ENCODE data around the gene SOAT2. TPM values are rescaled to one million over a fixed set of nuclear protein-coding genes. Genes with fewer than 3 reads are reported as not detected.

The SOAT2 gene
- total and polyA plus RNA-seq, 2 donors (not counting 3 experiments of a cell fraction or from before 2014, with no cell fraction given), result not detected

DNA sequence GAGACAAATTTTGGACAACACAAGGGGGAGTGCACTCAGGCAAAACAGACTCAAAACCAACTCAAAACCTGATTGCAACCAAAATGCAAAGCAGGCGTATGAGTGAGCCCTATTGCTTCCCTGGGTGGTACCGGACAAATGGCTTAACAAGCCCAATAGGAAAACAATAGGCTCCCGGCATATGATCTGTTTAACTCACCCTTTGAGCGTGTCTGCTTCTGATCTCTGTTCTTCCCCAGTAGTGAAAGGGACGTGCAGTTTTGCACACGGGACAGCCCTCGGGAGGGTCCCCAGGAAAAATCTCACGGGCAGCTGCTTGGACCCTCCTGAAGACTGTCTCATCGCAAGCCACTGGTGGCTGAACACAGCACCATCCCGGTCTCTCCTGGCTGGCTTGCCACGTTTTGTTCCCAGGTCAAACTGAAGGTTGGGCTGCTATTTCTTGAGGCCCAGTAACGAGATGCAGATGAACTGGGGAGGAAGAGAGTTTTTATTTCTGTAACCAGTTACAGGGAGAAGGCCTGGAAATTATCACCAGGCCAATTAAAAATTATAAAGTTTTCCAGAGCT is 9.9 kb downstream of the SOAT2 start:
- CTCF ChIA-PET, result interaction anchor here (1.0 kb wide), 1 partner anchor 46 kb away, joined by 3 read pairs; no protein-coding TSS in a partner anchor
- no TSS peak for BruUV-seq (replicated peaks)
- FAIRE-seq, result no peak

More for the DNA sequence above, 9.9 kb downstream of the SOAT2 start:
- POLR2A ChIA-PET, result interaction anchor here (0.5 kb wide), 1 partner anchor 71 kb away, joined by 3 read pairs; no protein-coding TSS in a partner anchor
- no peaks in the 10 kb centered on the region for H3K36me3 ChIP-seq (ENCODE audit: control insufficient read depth in 2 of 2, extremely low read depth in 1 of 2, insufficient read depth in 2 of 2, low read length in 2 of 2)
- H3K4me2 ChIP-seq (ENCODE audit: insufficient read depth, low read length), result no peak overlapping the region
- H3K9me1 ChIP-seq (replicated peaks; ENCODE audit: control insufficient read depth, extremely low read depth, insufficient read depth, low read length), result no peaks in the 10 kb centered on the region
- no peak overlapping the region for H3K27ac ChIP-seq (ENCODE audit: insufficient read depth, low read depth, low read length)
- H3K4me1 ChIP-seq (ENCODE audit: control insufficient read depth, extremely low read depth, insufficient read depth, low read length), result no peaks in the 10 kb centered on the region
- no peak overlapping the region for H3K4me3 ChIP-seq (replicated peaks in 1 of 3; ENCODE audit: insufficient read depth in 1 of 3, low read depth in 1 of 3, low read length in 3 of 3)
- no peak for DNase-seq (ENCODE audit: low read depth, low spot score)
- intact Hi-C loops (cut with micrococcal nuclease), result no loop called here
- TF ChIP-seq, protein P1, sequence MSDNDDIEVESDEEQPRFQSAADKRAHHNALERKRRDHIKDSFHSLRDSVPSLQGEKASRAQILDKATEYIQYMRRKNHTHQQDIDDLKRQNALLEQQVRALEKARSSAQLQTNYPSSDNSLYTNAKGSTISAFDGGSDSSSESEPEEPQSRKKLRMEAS (IDR thresholded peaks at IDR 0.05; ENCODE audit: insufficient read depth, insufficient read length), result no peak
- no peak for TF ChIP-seq POLR2A (IDR thresholded peaks at IDR 0.05; ENCODE audit: low read depth, low read length)
- TF ChIP-seq FOS (IDR thresholded peaks at IDR 0.05; ENCODE audit: borderline replicate concordance, insufficient read depth, low read length), result no peak
- TF ChIP-seq POLR2AphosphoS5 (IDR thresholded peaks at IDR 0.05; ENCODE audit: insufficient read depth, low read depth, low read length), result no peak
- no peak for TF ChIP-seq EZH2 (IDR thresholded peaks at IDR 0.05; ENCODE audit: borderline replicate concordance, low read depth, low read length, severe bottlenecking)
- TF ChIP-seq CTCF (IDR thresholded peaks at IDR 0.05; ENCODE audit: extremely low read depth in 1 of 2, insufficient read depth in 1 of 2, low read depth in 1 of 2, low read length in 2 of 2), result no peak
- no peak for TF ChIP-seq JUN (IDR thresholded peaks at IDR 0.05; ENCODE audit: borderline replicate concordance, insufficient read depth, insufficient read length, low read depth)
- TF ChIP-seq MYC (IDR thresholded peaks at IDR 0.05; ENCODE audit: low read depth, low read length), result no peak
- no peak for TF ChIP-seq GATA2 (IDR thresholded peaks at IDR 0.05; ENCODE audit: insufficient read depth, insufficient read length, low read depth, low read length)
- dilution Hi-C loops (cut with MboI; ENCODE audit: extremely low pct_ligation_motif_present, low sequenced_read_pairs), result no loop called here
- no peak overlapping the region for H3K9ac ChIP-seq (replicated peaks; ENCODE audit: extremely low read depth, insufficient read depth, low read length)
- H3K27me3 ChIP-seq (ENCODE audit: control insufficient read depth in 2 of 2, insufficient read depth in 2 of 2, low read length in 2 of 2), result no peaks in the 10 kb centered on the region
- H2AFZ ChIP-seq (ENCODE audit: low read depth, low read length), result no peak overlapping the region
- no peaks in the 10 kb centered on the region for H4K20me1 ChIP-seq (replicated peaks; ENCODE audit: control insufficient read depth, extremely low read depth, insufficient read depth, low read length)
- H3K79me2 ChIP-seq (ENCODE audit: control insufficient read depth, insufficient read depth, low read length), result no peaks in the 10 kb centered on the region
- H3K9me3 ChIP-seq (replicated peaks; ENCODE audit: control insufficient read depth, insufficient read depth, low read length), result no peaks in the 10 kb centered on the region

Data from endothelial cell of umbilical vein (primary cell).